ENCODE results near the gene MTERF2. TPM values are rescaled to one million over a fixed set of nuclear protein-coding genes. Genes with fewer than 3 reads are reported as not detected.
A peak's percentile ranks its signal among the peaks of the same experiment; 100 is the strongest.

MTERF2 gene
- total and polyA plus RNA-seq, 8 donors, result 9.9 to 42.8 (median 14.3) TPM

DNA sequence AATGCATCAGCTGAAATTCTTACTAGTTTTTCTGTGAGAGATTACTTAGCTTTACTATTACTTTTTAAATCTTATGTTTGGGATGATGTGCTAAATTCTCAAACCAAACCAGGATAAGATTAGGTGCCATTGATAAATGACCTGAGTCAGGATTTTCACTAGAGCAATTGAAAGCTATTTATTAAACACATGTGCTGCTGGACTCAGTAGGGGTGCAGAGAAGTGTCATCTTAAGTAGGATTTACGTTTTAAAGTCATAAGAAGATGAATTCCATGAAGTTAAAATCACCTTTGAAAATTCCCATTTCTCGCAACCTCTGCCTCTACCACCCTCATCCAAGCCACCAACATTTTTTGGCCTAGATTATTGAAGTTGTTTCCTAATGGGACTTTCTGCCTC, 22.4 kb downstream of the MTERF2 start:
- FAIRE-seq, result no peak
- no peak overlapping the region for H3K4me3 ChIP-seq
- 83% methylated on average over 2 of the region's 2 CpGs for WGBS, 2 donors
- H3K27me3 ChIP-seq, result no peaks in the 10 kb centered on the region
- H3K4me1 ChIP-seq, result peaks cover 7 to 22% (median 13%) of the 10 kb centered on the region in 3 donors
- no peak overlapping the region for H3K27ac ChIP-seq
- H3K36me3 ChIP-seq, result peaks cover 0 to 12% (median 5%) of the 10 kb centered on the region in 3 donors
- ATAC-seq, result no peak
- H3K9me3 ChIP-seq, result no peaks in the 10 kb centered on the region
- DNase-seq, result no peak
- intact Hi-C loops (cut with DNase I), result no loop called here
- TF ChIP-seq CTCF (IDR thresholded peaks at IDR 0.05), result no peak

- no peak for TF ChIP-seq CTCF (IDR thresholded peaks at IDR 0.05)
- Histone ChIP-seq H3K27ac (no peak overlapping the region), H3K4me1 (peaks cover 7 to 42% (median 27%) of the 10 kb centered on the region in 3 donors), H3K27me3 (no peaks in the 10 kb centered on the region), H3K36me3 (peaks cover 0 to 5% (median 0%) of the 10 kb centered on the region in 3 donors), H3K4me3 (no peak overlapping the region), H3K9me3 (no peaks in the 10 kb centered on the region)
- 87 to 96% methylated on average over 3 of the region's 3 CpGs for whole genome bisulfite sequencing, 2 donors
- ATAC-seq, result no peak
- DNase-seq, result no peak
- no peak for FAIRE-seq
- intact Hi-C loops (cut with DNase I), result no loop called here
These were observed 24.7 kb downstream of the MTERF2 start for GRCh38 chr12:106962286-106962685.

DNA sequence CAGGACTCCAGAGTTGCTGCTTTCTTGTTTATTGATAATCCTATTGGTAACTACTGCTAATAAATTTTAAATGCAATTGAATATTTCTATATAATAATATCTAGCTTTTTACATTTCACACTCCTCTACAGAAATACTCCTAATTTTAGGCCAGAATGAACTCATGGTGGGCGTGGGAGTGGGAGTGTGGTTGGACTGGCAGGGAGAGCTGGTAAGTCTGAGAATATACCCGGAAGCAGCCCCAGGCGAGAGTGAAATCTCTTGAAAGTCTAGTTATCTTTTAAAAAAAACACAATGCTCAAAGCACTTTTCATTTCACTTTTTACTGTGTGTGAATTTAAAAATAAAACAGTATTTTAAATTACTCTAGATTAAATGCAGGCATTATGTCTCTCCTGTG, 26.5 kb downstream of the MTERF2 start:
- 58 to 61% methylated on average over 3 of the region's 3 CpGs for WGBS, 2 donors

GRCh38 chr12:106957583-106957982, 29.4 kb downstream of the MTERF2 start:
- FAIRE-seq, result no peak
- no peak for ATAC-seq
- Histone ChIP-seq H3K27me3 (no peaks in the 10 kb centered on the region), H3K36me3 (no peaks in the 10 kb centered on the region), H3K27ac (peak overlapping the region in 1 of 4 donors; percentile 16), H3K9me3 (no peaks in the 10 kb centered on the region), H3K4me3 (peak overlapping the region in 3 of 4 donors; percentile 92 to 95 (median 94)), H3K4me1 (peaks cover 7 to 39% (median 32%) of the 10 kb centered on the region in 3 donors)
- TF ChIP-seq CTCF (IDR thresholded peaks at IDR 0.05), result no peak
- intact Hi-C loops (cut with DNase I), result no loop called here
- DNase-seq, result no peak
- WGBS, 2 donors, result 7 to 11% methylated on average over 1 of the region's 1 CpG

More for the DNA sequence above, 26.5 kb downstream of the MTERF2 start:
- intact Hi-C loops (cut with DNase I), result no loop called here
- Histone ChIP-seq H3K36me3 (no peaks in the 10 kb centered on the region), H3K4me1 (peaks cover 7 to 42% (median 27%) of the 10 kb centered on the region in 3 donors), H3K4me3 (no peak overlapping the region), H3K9me3 (no peaks in the 10 kb centered on the region), H3K27me3 (no peaks in the 10 kb centered on the region), H3K27ac (no peak overlapping the region)
- ATAC-seq (no peak), FAIRE-seq (no peak), DNase-seq (no peak)
- no peak for TF ChIP-seq CTCF (IDR thresholded peaks at IDR 0.05)

DNA sequence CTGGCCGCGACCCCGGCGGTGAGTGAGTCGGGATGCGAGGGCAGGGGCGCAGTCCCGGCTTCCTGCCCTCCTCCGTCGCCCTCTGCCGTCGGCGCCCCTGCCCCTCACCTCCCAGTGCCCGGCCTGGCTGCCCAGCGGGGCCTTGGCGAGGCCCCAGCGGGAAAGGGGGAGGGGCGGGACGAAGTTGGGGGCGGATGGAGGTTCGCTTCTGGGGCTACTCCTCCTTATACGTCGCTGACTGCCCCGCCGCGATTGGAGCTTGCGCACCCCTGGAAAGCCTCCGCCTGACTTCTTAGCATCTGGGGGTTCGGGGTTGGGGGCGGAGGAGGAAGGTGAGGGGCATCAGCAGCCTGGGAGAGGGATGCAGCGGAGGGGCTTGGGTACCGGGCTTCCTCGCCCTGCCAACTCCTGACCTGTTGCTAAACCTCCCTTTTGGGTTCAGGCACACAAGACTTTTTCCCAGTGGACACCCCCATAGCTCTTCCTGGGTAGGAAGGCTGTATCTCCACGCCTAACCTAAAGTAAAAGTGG, 30.8 kb downstream of the MTERF2 start:
- Histone ChIP-seq H3K4me3 (peak overlapping the region; percentile 75 to 95 (median 93)), H3K36me3 (no peaks in the 10 kb centered on the region), H3K4me1 (peaks cover 0 to 36% (median 20%) of the 10 kb centered on the region in 3 donors), H3K9me3 (no peaks in the 10 kb centered on the region), H3K27me3 (no peaks in the 10 kb centered on the region), H3K27ac (peak overlapping the region; percentile 89 to 99 (median 96))
- peak; percentile 58 to 67 (median 64) for ATAC-seq
- 0 to 1% methylated on average over 19 to 34 of the region's 34 CpGs for WGBS, 2 donors
- intact Hi-C loops (cut with DNase I), result no loop called here
- no peak for FAIRE-seq
- no peak for TF ChIP-seq CTCF (IDR thresholded peaks at IDR 0.05)
- DNase-seq, result peak; percentile 62 to 88 (median 79)

All from pancreas (tissue), 10 donors.